Stimulated activated CD4-positive, alpha-beta T cell treated with anti-CD3 and anti-CD28 coated beads, TNF-alpha, amount 100 ng/mL, for 1 hour (primary cell): Measurements from ENCODE around the gene OPA1.

Experiments
- DNase-seq, 3 donors: peaks; one replicate each; pipeline ENCODE4 v3.0.0-alpha.2; 2020; ENCODE audit warnings: low read depth in 3 of 3, low spot score in 1 of 3

OPA1 gene

DNA sequence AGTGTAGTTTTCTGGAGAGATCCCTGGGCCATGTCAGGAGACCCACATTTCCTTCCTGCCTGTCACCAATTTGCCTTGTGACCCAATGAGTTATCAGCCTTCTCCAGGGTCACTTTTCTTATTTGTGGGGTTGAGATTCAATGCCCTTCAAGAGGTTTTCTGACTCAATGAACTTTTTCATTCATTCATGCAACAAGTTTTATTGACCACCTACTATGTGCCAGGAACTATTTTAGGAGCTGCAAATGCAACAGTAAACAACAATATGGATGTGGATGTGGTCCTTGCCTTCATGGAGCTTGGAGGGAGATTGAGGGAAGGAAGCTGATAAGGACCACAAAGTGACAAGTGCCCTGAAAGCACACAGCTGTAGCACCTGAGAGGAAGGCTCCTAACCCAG is 142.8 kb downstream of the OPA1 start:
- no peak for DNase-seq

DNA sequence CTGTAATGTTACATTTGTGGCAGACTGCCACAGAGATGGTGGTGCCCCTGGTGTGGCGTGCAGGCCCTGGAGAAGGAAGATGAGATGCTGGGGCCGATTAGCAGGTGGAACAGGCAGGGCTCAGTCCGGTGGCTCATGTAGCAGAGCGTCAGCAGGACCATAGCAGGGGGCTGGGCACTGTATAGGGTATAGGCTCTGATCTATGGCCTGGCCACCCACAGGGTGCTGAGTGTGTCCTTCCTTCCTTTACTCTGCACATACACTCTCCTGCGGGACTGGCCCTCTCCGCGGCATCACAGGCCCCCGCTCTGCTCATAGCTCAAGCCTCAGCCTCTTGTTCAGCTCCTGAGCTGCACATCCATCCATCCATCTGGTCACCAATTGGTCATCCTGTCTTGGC is 143.6 kb downstream of the OPA1 start:
- DNase-seq = no peak

DNA sequence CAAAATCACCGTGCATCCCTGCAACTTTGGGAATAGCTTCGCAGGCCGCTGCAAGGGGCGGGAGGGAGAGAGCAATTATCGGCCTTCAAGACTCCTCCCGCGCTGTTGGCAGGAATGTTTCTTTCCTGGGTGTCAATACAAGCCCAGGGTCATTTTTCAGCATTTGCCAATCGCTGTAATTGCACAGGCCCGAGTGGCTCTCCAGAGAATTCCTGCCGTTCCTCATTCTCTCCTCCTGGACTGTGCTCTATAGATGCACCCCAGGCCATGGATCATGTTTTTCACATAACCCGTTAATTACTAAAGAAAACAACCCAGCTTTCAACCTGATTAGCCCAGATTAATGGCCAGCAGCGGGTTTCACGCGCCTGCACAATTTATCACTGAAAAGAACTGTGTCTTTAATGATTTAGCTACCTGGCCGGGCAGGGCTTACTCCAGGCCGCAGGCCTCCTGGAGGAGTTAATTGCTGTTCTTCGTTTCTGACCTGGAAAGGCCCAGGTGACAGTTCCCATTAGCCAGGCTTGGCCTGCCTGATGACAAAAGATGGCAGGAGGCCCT is 144.3 kb downstream of the OPA1 start:
- no peak for DNase-seq

DNA sequence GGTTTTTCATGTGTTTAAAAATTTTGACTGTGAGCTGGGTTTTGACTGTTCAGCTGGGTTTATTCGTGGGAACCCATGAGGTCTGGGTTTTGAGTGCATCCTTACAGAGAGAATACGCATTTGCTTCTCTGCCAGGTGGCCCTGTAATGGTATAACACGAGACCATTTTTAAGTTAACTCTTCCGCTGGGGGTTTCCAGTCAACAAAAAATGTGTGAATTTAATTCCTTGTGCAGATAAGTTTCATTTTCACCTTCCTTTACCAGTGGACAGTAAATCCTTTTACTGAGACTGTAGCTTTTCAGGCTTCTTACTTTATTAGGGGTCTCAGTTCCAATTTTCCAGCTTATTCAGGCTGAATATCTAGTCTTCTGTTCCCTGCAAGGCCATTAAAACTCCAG is 149.6 kb downstream of the OPA1 start:
- DNase-seq = no peak

DNA sequence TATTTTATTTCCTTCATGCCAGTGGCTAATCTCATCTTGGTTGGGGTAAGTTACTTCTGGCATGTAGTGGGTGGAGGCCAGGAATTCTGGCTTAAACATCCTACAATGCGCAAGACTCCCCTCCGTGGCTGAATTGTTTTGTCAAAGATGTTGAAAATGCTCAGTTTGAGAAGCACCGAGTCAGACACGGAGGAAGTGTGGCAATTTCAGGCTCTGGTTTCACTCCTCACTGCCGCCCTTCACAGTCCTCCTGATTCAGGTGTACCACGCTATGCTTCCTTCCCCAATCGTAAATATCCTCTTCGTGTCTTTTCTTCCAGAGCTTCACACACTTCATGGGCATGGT is 150.7 kb downstream of the OPA1 start:
- DNase-seq = no peak

DNA sequence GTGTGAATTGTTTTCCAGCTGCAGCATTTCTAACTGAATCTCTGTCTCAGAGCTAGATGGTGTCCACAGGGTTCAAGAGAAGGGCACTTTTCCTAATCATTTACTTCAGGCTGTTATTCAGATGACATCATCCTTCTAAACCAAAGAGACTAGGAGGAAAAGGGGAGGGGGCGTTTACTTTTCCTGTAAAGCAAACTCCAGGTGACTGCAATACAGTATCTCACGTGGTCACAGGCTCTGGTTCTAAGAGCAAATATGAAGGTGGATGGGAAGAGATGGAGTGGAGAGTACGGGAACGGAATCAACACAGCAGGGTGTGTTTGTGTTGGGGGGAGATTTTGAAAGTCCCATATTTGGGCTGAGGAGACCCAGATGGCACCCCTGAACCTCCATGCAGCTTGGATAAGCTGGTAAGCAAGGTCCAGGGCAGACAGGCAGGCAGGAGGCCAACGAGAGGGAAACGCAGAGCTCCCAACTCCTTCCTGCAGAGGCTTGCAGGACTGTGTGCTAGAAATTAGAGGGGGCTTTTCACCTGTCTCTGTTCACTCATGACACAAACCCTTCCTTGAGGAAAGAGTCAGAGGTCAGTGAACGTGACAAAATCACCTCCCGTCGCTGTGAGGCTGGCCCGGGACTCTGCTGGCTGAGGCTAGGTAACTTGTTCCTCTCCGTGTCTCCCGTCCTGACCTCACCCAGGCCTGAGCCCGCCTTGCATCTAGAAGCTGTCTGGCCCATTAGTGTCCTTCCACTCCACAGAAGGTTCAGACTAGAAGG is 151.2 kb downstream of the OPA1 start:
- no peak for DNase-seq

DNA sequence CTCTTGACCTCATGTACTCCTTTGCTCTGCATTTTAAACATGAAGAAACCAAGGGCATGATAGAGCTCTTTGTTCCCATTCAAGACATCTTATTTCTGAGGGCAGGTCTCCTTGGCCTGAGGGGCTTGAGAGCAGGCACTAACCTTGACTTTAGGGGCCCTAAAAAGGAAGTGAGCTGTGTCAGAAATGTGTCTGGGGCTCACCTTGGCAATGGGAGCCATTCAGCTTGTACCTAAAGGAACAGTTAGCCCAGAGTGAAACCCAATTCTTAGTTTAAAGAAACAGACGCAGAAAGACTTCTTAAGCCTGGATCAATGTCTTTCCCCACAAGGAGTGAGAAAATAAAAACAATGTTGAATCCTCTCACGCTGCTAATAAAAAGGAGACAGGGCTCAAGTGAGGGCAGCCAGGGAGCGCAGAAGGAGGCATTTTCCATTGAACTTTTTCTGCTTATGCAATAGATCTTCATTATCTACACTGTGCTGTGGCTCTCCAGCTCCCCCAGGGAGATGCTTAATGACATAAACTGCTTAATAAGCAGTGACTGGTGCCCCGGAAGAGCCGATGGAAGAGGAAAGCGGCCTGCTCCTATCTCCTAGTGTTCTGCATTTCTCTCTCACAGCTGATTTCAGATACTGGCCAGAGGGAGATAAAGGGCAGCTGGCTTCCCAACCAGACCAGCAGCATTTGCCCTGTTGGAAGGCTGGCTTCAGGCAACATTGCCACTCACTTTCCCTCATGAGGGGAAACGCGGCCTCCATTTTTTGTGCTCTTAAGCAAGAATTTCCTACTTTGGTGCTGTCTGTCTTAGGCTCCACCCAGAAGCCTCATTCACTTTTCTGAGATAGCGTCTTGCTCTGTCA is 152.0 kb downstream of the OPA1 start:
- no peak for DNase-seq

DNA sequence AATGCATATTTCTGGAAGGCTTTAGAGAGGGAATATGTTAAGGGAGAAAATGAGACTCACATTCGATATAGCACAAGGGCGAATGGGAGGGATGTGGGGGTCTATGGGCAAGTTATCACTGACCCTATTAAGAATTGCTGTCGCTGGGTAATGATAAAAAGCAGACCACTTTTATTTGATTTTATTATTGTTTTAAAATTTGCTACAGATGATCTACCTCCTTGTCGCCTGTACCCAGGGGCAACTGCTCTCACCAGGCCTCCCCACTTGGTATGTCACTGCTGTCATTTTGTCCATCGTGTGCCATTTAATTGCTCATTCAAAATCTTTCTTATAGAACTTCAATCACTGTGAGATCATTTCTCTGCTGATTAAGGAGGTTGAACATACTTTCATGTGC is 153.8 kb downstream of the OPA1 start:
- no peak for DNase-seq
